Amniotic epithelial cell (primary cell): Measurements from ENCODE around the gene TCP11L2.
A peak's percentile ranks its signal among the peaks of the same experiment; 100 is the strongest.
"Not testable (repeated sequence)": the region's sequence is repeated elsewhere in the genome, so short reads cannot be mapped to it uniquely, and the experiment has no call there.

Experiments used
- DNase-seq: peaks from one replicate; pipeline ENCODE4 v3.0.0-alpha.2; 2010; ENCODE audit warnings: low read depth

Gene TCP11L2

GRCh38 chr12:106307181-106307580 lies 4.6 kb downstream of the TCP11L2 start:
- DNase-seq = no peak

DNA sequence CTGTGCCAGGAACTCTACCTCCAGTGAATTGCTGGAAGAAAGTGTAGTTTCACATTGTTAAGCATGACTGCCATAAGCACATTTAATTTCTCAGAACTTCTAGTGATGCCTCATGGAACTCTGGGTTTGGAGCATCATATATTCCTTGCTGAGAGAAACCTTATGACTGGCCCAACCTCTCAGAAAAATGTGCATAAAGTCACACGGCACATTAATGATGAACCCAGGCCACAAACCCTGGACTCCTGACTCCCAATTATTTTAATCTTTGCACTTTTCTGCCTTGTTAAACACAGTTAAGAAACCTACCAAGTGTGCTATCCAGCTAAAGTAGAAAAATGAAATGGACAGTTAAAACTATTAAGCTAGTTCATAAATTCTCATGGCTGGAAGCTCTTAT lies 5.6 kb downstream of the TCP11L2 start:
- DNase-seq = no peak

GRCh38 chr12:106308611-106309010 lies 6.1 kb downstream of the TCP11L2 start:
- DNase-seq = no peak

GRCh38 chr12:106309671-106310505 lies 7.4 kb downstream of the TCP11L2 start:
- DNase-seq = peak; percentile 77

- DNase-seq = no peak
Measured at GRCh38 chr12:106310687-106311086, 8.2 kb downstream of the TCP11L2 start.

DNA sequence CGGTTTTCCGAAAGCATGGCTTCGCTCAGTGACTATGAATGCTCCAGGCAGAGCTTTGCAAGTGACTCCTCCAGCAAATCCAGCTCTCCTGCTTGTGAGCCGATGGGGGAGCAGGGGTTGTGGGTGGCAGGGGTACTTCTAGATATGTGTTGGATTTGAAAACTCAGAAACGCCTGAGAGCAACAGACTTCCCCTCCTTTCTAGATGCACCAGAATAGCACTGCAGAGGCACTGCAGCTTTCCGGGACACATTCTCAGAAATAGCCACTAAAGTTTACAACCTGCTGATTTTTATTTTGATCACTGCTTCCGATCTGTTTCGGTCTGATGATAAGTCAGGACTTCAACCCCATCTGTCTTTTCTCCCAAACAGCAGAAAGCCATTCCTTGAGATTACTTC lies 8.6 kb downstream of the TCP11L2 start:
- no peak for DNase-seq

DNA sequence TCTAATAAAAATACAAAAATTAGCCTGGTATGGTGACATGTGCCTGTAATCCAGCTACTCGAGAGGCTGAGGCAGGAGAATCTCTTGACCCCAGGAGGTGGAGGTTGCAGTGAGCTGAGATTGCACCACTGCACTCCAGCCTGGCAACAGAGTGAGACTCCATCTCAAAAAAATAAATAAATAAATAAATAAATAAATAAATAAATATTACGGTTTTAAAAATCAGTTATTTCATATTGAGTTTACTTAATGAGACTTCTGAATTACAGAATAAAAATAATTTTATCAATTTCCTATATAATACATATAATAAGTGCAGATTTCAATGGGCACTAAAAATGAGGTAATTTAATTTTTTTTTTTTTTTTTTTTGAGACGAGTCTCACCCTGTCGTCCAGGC lies 10.9 kb downstream of the TCP11L2 start:
- not testable (repeated sequence) for DNase-seq

GRCh38 chr12:106315523-106315922 lies 13.0 kb downstream of the TCP11L2 start:
- no peak for DNase-seq

DNA sequence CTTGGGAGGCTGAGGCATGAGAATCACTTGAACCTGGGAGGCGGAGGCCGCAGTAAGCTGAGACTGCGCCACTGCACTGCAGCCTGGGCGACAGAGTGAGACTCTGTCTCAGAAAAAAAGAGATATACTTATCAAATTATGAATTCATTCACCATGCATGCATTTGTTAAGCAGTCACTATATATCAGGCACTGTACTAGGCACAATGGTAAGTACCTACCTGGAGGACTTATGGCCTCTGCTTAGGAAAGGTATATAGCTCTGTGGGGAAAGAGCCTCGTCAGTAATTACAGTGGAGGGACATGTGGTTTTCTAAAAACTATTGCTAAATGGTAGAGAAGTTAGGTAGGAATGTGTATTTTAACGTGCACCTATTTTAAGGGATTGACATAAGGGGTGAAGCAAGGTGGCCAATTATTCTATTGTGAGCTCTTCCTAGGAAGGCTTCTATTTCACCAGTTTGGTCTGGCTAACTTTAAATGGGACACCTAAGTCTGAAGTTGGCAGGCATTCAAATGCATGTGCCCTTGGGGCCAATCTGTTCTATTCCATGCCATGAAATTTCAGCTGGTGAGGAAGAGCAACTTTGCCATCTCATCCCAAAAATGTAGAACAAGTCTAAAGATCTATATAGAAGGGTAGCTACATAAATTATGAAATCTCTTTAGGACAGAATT lies 15.0 kb downstream of the TCP11L2 start:
- DNase-seq = no peak

GRCh38 chr12:106321139-106321850 lies 18.8 kb downstream of the TCP11L2 start:
- no peak for DNase-seq

DNA sequence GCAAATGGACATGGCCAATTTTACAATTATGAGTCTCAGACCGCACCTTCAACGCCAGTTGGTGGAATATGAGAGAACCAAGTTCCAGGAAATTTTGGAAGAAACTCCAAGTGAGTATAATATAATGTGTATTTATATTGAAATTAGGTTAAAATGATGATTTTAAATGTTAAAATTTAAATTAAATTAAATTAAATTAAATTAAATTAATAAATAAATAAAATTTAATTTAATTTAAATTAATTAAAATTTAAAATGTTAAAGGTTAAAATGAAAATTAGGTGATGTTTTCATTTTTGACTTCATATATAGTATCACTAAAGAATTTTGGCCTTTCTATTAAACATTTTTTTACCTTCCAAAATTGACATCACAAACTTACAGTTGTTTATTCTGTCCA lies 21.0 kb downstream of the TCP11L2 start:
- no peak for DNase-seq

- no peak for DNase-seq
Measured at GRCh38 chr12:106327309-106327869, 24.9 kb downstream of the TCP11L2 start.

DNA sequence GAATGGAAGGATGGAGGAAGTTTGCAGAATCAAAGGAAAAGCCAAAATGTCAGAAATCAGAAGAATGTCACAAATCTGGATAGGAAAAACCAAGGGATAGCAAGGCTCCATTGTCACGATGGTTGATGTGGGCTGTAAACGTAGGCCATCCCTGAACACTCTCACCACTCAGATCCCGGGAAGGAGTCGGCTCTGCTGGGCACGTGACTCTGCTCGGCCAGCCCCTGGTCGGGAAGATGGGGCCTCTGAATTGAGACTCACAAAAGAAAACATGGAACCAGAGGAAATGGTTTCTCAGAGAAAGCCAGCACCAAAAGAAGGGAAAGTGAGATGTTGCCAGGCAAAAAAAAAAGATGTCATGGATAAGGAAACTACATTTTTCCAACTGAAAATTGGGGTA lies 26.2 kb downstream of the TCP11L2 start:
- no peak for DNase-seq

- DNase-seq = peak; percentile 43
Measured at GRCh38 chr12:106329231-106329982, 26.9 kb downstream of the TCP11L2 start.

DNA sequence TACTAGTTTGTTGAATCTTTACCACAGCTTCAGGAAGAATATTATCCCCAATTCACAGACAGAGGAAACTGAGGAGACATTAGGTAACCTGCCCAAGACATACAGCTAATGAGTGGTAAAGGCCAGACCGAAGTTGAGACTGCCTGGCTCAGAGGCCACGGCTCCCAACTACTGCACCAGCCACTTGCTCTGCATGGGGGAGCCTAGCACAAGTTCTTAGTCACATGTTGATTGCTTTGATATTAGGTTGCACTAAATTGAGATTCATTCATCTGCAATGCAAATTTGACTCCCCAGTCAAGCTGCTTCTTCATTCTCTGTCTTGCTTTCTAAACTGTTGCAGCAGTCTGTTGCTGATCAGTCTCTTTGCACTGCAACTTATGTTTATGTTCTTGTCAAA lies 29.1 kb downstream of the TCP11L2 start:
- no peak for DNase-seq

- DNase-seq = no peak
Measured at GRCh38 chr12:106332536-106332935, 30.0 kb downstream of the TCP11L2 start.

- DNase-seq = no peak
Measured at GRCh38 chr12:106333010-106333409, 30.5 kb downstream of the TCP11L2 start.

GRCh38 chr12:106333756-106334155 lies 31.2 kb downstream of the TCP11L2 start:
- DNase-seq = no peak

DNA sequence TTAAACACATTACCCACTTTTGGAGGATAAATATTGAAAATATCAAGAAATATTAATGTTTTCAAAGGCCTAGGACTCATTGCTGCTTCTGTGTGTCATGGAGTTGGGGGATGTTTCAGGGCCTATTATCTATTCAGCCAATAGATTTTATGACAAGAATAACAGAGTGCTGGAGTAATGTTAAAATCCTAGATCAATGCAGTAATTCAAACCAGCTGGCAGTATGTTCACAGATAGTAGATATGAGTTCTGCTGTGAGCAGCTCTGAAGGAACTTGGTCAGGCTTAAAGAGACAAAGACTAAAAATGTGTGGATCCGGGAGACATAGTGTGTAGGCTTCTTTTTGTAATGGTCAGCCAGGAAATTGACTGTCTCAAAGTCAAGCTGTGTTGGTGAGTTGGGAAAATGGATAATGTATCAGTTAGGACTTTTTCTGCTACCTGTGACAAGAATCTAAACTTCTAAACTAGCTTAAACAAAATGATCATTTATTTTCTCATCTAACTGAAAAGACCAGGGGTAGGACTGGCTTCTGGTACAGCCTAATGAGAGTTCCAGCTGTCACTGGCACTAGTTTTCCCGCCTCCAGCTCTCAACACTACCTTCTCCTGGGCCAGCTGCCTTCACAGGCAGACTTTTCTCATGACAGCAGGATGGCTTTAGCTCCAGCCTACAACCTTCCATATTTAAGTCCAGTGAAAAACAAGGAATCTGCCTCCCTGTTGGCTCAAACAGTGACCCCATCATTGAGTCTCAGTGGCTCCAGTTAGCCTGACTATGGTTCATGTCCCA lies 38.7 kb downstream of the TCP11L2 start:
- no peak for DNase-seq

GRCh38 chr12:106342397-106343213 lies 40.1 kb downstream of the TCP11L2 start:
- peak; percentile 54 for DNase-seq
